Fibroblast of peridontal ligament (primary cell): ENCODE results near the gene ZNF394.

Experiments
- DNase-seq: peaks from one replicate; pipeline ENCODE4 v3.0.0-alpha.2; 2010; ENCODE audit errors: extremely low read depth

Gene ZNF394

GRCh38 chr7:99449326-99449725 is 50.8 kb downstream of the ZNF394 start:
- DNase-seq: no peak

- no peak for DNase-seq
These were observed 51.2 kb downstream of the ZNF394 start for GRCh38 chr7:99448855-99449254.

- DNase-seq: no peak
These were observed 52.1 kb downstream of the ZNF394 start for GRCh38 chr7:99447943-99448342.

- DNase-seq: no peak
These were observed 54.0 kb downstream of the ZNF394 start for GRCh38 chr7:99446096-99446495.
